ENCODE measurements around the gene MEX3D. TPM values are rescaled to one million over a fixed set of nuclear protein-coding genes. Genes with fewer than 3 reads are reported as not detected.

Gene MEX3D
- 30.1 TPM for total RNA-seq
- polyA plus RNA-seq (ENCODE audit: insufficient read depth in 1 of 8, insufficient read length in 8 of 8, low replicate concordance in 1 of 8): 10 to 100 TPM; 23.8 to 40.3 (median 31.9) TPM
- long read RNA-seq, donor 1, partial matches to known transcripts: 0 of 4 reads
- long read RNA-seq, donor 1, other reads (novel, unspliced or antisense): 0 of 4 reads
- long read RNA-seq, donor 2: 0 reads
- long read RNA-seq, donor 3, transcript MEX3D-201 (2 exons, 2,850 nt): major isoform, 15 of 15 reads
- long read RNA-seq, donor 3, partial matches to known transcripts: 0 of 15 reads
- long read RNA-seq, donor 3, other reads (novel, unspliced or antisense): 0 of 15 reads
- long read RNA-seq, donor 4, transcript MEX3D-201 (2 exons, 2,850 nt): major isoform, 9 of 27 reads
- long read RNA-seq, donor 4, partial matches to known transcripts: 18 of 27 reads
- long read RNA-seq, donor 4, other reads (novel, unspliced or antisense): 0 of 27 reads
- long read RNA-seq, donor 5, transcript MEX3D-201 (2 exons, 2,850 nt): major isoform, 18 of 20 reads
- long read RNA-seq, donor 5, partial matches to known transcripts: 0 of 20 reads
- long read RNA-seq, donor 5, other reads (novel, unspliced or antisense): 0 of 20 reads
- long read RNA-seq, donor 6, transcript MEX3D-201 (2 exons, 2,850 nt): major isoform, 9 of 10 reads
- long read RNA-seq, donor 6, partial matches to known transcripts: 0 of 10 reads
- long read RNA-seq, donor 6, other reads (novel, unspliced or antisense): 0 of 10 reads
- long read RNA-seq, donor 7, transcript MEX3D-201 (2 exons, 2,850 nt): major isoform, 10 of 11 reads
- long read RNA-seq, donor 7, partial matches to known transcripts: 0 of 11 reads
- long read RNA-seq, donor 7, other reads (novel, unspliced or antisense): 0 of 11 reads
- long read RNA-seq, donor 8, partial matches to known transcripts: 0 of 3 reads
- long read RNA-seq, donor 8, other reads (novel, unspliced or antisense): 0 of 3 reads
- long read RNA-seq, donor 9, partial matches to known transcripts: 0 of 2 reads
- long read RNA-seq, donor 9, other reads (novel, unspliced or antisense): 0 of 2 reads
- long read RNA-seq, donor 10, partial matches to known transcripts: 0 of 5 reads
- long read RNA-seq, donor 10, other reads (novel, unspliced or antisense): 0 of 5 reads
- long read RNA-seq, donor 11, partial matches to known transcripts: 0 of 4 reads
- long read RNA-seq, donor 11, other reads (novel, unspliced or antisense): 0 of 4 reads

- peaks cover 13% of the 10 kb centered on the region for H3K4me1 ChIP-seq (ENCODE audit: control insufficient read depth, insufficient read depth, low read length)
- H3K4me3 ChIP-seq (ENCODE audit: low read length): peak within 1 kb of the TSS; percentile 92
- peaks cover 8% of the 10 kb centered on the region for H3K36me3 ChIP-seq (ENCODE audit: control insufficient read depth, insufficient read depth, low read length)
- peak within 1 kb of the TSS; percentile 99 for H3K27ac ChIP-seq (ENCODE audit: low read length)
- H3K9me3 ChIP-seq (replicated peaks; ENCODE audit: control insufficient read depth, low read depth, low read length): no peaks in the 10 kb centered on the region
- peaks cover 8% of the 10 kb centered on the region for H3K27me3 ChIP-seq (ENCODE audit: control insufficient read depth, insufficient read depth, low read length)
- 6% methylated on average over 58 of the region's 63 CpGs for WGBS (ENCODE audit: insufficient coverage)
- DNase-seq: peak; percentile 90
Observed at GRCh38 chr19:1568320-1569019, at the start of gene MEX3D. Gene MEX3D, minus strand, starts transcription at chr19:1568325. Its CDS starts 267 bp downstream, at chr19:1568058.

- WGBS (ENCODE audit: insufficient coverage): 50% methylated on average over 2 of the region's 4 CpGs
Observed at GRCh38 chr19:1616875-1617274, 48.8 kb upstream of the MEX3D start.

GRCh38 chr19:1616396-1616795, 48.3 kb upstream of the MEX3D start:
- no peaks in the 10 kb centered on the region for H3K9me3 ChIP-seq (replicated peaks; ENCODE audit: control insufficient read depth, low read depth, low read length)
- no peak for DNase-seq
- H3K27ac ChIP-seq (ENCODE audit: low read length): no peak overlapping the region
- H3K4me3 ChIP-seq (ENCODE audit: low read length): no peak overlapping the region
- H3K36me3 ChIP-seq (ENCODE audit: control insufficient read depth, insufficient read depth, low read length): peaks cover 95% of the 10 kb centered on the region
- H3K27me3 ChIP-seq (ENCODE audit: control insufficient read depth, insufficient read depth, low read length): no peaks in the 10 kb centered on the region
- 83% methylated on average over 1 of the region's 8 CpGs for WGBS (ENCODE audit: insufficient coverage)
- no peaks in the 10 kb centered on the region for H3K4me1 ChIP-seq (ENCODE audit: control insufficient read depth, insufficient read depth, low read length)

More at GRCh38 chr19:1616875-1617274, 48.8 kb upstream of the MEX3D start:
- Histone ChIP-seq H3K27me3 (ENCODE audit: control insufficient read depth, insufficient read depth, low read length) (no peaks in the 10 kb centered on the region), H3K4me1 (ENCODE audit: control insufficient read depth, insufficient read depth, low read length) (no peaks in the 10 kb centered on the region), H3K36me3 (ENCODE audit: control insufficient read depth, insufficient read depth, low read length) (peaks cover 96% of the 10 kb centered on the region), H3K4me3 (ENCODE audit: low read length) (no peak overlapping the region), H3K9me3 (replicated peaks; ENCODE audit: control insufficient read depth, low read depth, low read length) (no peaks in the 10 kb centered on the region), H3K27ac (ENCODE audit: low read length) (no peak overlapping the region)
- DNase-seq: no peak

DNA sequence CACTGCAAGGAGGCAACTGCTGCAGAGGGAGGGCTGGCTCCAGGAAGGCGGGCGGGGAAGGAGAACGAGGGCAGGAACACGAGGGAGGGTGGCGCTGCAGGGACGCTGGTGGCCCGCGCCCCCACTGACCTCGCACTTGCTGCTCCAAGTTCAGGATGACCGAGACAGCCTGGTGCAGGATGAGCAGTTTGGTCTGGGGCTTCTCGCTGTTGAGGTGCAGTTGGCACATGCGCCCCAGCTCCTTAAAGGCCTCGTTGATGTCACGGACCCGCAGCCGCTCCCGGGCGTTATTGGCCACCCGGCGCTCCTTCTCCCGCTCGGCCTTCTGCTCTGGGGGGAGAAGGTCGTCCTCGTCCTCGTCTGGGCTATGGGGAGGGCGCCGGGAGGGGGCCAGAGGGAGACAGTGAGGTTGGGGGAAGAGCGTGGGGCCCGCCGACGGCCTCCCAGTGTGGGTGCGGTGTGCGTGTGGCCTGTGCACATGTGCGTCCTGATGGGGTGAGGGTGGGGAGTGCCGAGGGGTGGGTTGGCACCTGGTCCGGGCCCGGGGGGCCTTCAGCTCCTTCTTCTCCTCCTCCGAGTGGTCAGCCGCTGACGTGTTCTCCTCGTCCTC, 47.1 kb upstream of the MEX3D start:
- Histone ChIP-seq H3K27ac (ENCODE audit: low read length) (no peak overlapping the region), H3K27me3 (ENCODE audit: control insufficient read depth, insufficient read depth, low read length) (no peaks in the 10 kb centered on the region), H3K4me1 (ENCODE audit: control insufficient read depth, insufficient read depth, low read length) (no peaks in the 10 kb centered on the region), H3K9me3 (replicated peaks; ENCODE audit: control insufficient read depth, low read depth, low read length) (no peaks in the 10 kb centered on the region), H3K4me3 (ENCODE audit: low read length) (no peak overlapping the region), H3K36me3 (ENCODE audit: control insufficient read depth, insufficient read depth, low read length) (peaks cover 93% of the 10 kb centered on the region)
- 90% methylated on average over 27 of the region's 41 CpGs for WGBS (ENCODE audit: insufficient coverage)
- no peak for DNase-seq

DNA sequence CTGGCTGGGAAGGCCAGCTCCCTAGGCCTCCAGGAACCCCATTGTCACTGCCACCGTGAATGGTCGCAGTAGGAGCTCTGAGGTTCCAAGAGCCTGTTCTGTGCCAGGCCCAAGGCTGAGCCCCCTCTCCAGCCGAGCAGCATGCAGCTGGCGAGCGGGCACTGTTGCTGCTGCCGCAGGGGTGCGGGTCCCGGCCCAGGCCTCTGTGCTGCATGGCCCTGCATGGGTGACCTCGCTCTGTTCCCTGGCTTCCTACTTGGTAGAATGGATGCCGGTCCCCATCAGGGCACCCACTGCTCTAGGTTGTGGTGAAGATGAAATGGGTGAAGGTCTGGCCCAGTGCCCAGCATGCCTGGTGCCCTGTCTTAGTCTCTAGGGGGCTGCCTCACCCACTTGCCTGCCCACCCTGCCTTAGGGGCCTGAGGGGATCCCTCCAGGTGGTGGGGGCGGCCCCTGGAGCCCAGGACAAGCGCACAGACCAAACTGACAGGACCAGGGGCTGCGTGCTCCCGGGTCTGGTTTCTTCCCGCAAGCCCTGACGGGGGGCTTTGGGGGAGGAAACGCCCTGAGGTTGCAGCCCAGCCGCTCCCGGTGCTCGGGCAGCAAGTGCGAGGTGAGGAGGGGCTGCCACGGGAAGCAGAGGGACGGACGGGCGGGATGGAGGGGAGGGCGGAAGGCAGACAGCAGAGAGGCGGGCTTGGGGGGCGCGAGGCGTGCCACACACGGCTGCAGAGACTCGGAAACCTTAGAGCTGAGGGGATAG, 45.9 kb upstream of the MEX3D start:
- H3K27ac ChIP-seq (ENCODE audit: low read length): no peak overlapping the region
- no peak for DNase-seq

GRCh38 chr19:1613146-1613545, 45.0 kb upstream of the MEX3D start:
- DNase-seq: no peak
- Histone ChIP-seq H3K27ac (ENCODE audit: low read length) (no peak overlapping the region), H3K9me3 (replicated peaks; ENCODE audit: control insufficient read depth, low read depth, low read length) (no peaks in the 10 kb centered on the region), H3K4me3 (ENCODE audit: low read length) (no peak overlapping the region), H3K27me3 (ENCODE audit: control insufficient read depth, insufficient read depth, low read length) (no peaks in the 10 kb centered on the region), H3K36me3 (ENCODE audit: control insufficient read depth, insufficient read depth, low read length) (peaks cover 91% of the 10 kb centered on the region), H3K4me1 (ENCODE audit: control insufficient read depth, insufficient read depth, low read length) (no peaks in the 10 kb centered on the region)
- 63% methylated on average over 9 of the region's 9 CpGs for WGBS (ENCODE audit: insufficient coverage)

More for the DNA sequence above, 45.9 kb upstream of the MEX3D start:
- Histone ChIP-seq H3K36me3 (ENCODE audit: control insufficient read depth, insufficient read depth, low read length) (peaks cover 93% of the 10 kb centered on the region), H3K27me3 (ENCODE audit: control insufficient read depth, insufficient read depth, low read length) (no peaks in the 10 kb centered on the region), H3K4me3 (ENCODE audit: low read length) (no peak overlapping the region), H3K4me1 (ENCODE audit: control insufficient read depth, insufficient read depth, low read length) (no peaks in the 10 kb centered on the region), H3K9me3 (replicated peaks; ENCODE audit: control insufficient read depth, low read depth, low read length) (no peaks in the 10 kb centered on the region)
- WGBS (ENCODE audit: insufficient coverage): 84% methylated on average over 30 of the region's 32 CpGs

- Histone ChIP-seq H3K36me3 (ENCODE audit: control insufficient read depth, insufficient read depth, low read length) (peaks cover 84% of the 10 kb centered on the region), H3K27ac (ENCODE audit: low read length) (no peak overlapping the region), H3K9me3 (replicated peaks; ENCODE audit: control insufficient read depth, low read depth, low read length) (no peaks in the 10 kb centered on the region), H3K4me3 (ENCODE audit: low read length) (no peak overlapping the region), H3K27me3 (ENCODE audit: control insufficient read depth, insufficient read depth, low read length) (no peaks in the 10 kb centered on the region), H3K4me1 (ENCODE audit: control insufficient read depth, insufficient read depth, low read length) (no peaks in the 10 kb centered on the region)
- DNase-seq: no peak
- WGBS (ENCODE audit: insufficient coverage): 90% methylated on average over 36 of the region's 39 CpGs
Observed at GRCh38 chr19:1612114-1613086, 44.3 kb upstream of the MEX3D start.

- no peak overlapping the region for H3K27ac ChIP-seq (ENCODE audit: low read length)
- H3K36me3 ChIP-seq (ENCODE audit: control insufficient read depth, insufficient read depth, low read length): peaks cover 75% of the 10 kb centered on the region
- H3K4me1 ChIP-seq (ENCODE audit: control insufficient read depth, insufficient read depth, low read length): peaks cover 3% of the 10 kb centered on the region
- H3K4me3 ChIP-seq (ENCODE audit: low read length): no peak overlapping the region
- H3K27me3 ChIP-seq (ENCODE audit: control insufficient read depth, insufficient read depth, low read length): no peaks in the 10 kb centered on the region
- WGBS (ENCODE audit: insufficient coverage): 79% methylated on average over 7 of the region's 15 CpGs
- DNase-seq: no peak
- no peaks in the 10 kb centered on the region for H3K9me3 ChIP-seq (replicated peaks; ENCODE audit: control insufficient read depth, low read depth, low read length)
Observed at GRCh38 chr19:1611353-1611752, 43.2 kb upstream of the MEX3D start.
